Measurements from ENCODE around the gene CCNA2.

- no peak for TF ChIP-seq CEBPB (IDR thresholded peaks at IDR 0.05)
- TF ChIP-seq RAD21 (IDR thresholded peaks at IDR 0.05; ENCODE audit: low read depth) = no peak
- TF ChIP-seq ZBTB7A (IDR thresholded peaks at IDR 0.05; ENCODE audit: low read depth) = no peak
- no peak for TF ChIP-seq TAF1 (IDR thresholded peaks at IDR 0.05; ENCODE audit: low read depth)
- TF ChIP-seq YY1 (IDR thresholded peaks at IDR 0.05; ENCODE audit: low read depth) = no peak
- no peak for TF ChIP-seq NFIC (IDR thresholded peaks at IDR 0.05)
Measured at GRCh38 chr4:121789455-121789854, 34.2 kb downstream of the CCNA2 start.

All from Ishikawa (cell line).